ENCODE measurements around the gene PCSK6.

The PCSK6 gene

DNA sequence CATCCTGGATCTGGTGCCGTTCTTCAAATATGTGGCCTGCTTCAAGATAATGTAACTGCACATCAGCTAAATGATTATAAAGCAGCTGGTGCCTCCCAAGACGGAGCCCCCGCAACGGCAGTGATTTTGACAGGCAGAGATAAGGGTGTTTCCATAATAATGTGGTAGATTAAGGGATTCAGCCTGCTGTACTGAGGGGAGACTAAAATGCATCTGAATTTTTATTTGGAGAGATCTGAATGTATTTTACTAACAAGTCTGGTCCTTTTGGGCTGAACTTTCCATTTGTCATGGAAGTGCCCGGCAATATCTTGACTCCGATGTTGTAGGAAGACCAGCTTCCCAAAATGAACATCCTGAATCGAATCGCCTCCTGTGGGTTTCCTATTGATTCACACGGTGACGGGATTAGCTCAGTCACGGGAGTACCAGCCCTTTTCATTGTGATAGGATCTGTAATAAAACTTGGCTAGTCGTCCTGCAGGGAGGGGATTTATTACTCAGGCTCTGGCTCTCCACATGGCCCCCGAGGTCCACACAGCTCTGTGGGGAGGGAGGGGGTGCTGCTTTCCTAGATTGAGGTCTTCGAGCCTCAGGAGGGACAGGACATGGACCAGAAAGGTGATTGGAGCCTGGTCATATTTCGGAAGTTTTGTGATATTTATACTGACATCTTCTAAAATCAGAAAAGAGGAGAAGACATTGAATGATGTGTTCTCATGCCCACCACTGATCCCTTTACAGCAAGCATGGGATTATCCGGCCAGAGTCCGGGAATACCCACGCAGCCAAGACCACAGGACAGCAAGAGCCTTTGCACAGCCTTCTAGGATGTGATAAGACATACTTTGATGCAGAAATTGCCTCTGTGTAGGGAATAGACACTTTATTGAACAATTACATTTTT, 2.5 kb upstream of the PCSK6 start:
- H3K27ac Mint-ChIP-seq: no peak overlapping the region
- TF ChIP-seq, protein P1, sequence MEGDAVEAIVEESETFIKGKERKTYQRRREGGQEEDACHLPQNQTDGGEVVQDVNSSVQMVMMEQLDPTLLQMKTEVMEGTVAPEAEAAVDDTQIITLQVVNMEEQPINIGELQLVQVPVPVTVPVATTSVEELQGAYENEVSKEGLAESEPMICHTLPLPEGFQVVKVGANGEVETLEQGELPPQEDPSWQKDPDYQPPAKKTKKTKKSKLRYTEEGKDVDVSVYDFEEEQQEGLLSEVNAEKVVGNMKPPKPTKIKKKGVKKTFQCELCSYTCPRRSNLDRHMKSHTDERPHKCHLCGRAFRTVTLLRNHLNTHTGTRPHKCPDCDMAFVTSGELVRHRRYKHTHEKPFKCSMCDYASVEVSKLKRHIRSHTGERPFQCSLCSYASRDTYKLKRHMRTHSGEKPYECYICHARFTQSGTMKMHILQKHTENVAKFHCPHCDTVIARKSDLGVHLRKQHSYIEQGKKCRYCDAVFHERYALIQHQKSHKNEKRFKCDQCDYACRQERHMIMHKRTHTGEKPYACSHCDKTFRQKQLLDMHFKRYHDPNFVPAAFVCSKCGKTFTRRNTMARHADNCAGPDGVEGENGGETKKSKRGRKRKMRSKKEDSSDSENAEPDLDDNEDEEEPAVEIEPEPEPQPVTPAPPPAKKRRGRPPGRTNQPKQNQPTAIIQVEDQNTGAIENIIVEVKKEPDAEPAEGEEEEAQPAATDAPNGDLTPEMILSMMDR (IDR thresholded peaks at IDR 0.05; ENCODE audit: unreplicated experiment in 3 of 3): no peak
- H3K27me3 Mint-ChIP-seq (ENCODE audit: low read depth): peaks cover 83% of the 10 kb centered on the region
- peaks cover 3% of the 10 kb centered on the region for H3K9me3 Mint-ChIP-seq
- peaks cover 22% of the 10 kb centered on the region for H3K4me1 Mint-ChIP-seq
- H3K4me3 Mint-ChIP-seq: peak overlapping the region; percentile 44 to 71 (median 63)
- H3K36me3 Mint-ChIP-seq (ENCODE audit: low read depth): no peaks in the 10 kb centered on the region

DNA sequence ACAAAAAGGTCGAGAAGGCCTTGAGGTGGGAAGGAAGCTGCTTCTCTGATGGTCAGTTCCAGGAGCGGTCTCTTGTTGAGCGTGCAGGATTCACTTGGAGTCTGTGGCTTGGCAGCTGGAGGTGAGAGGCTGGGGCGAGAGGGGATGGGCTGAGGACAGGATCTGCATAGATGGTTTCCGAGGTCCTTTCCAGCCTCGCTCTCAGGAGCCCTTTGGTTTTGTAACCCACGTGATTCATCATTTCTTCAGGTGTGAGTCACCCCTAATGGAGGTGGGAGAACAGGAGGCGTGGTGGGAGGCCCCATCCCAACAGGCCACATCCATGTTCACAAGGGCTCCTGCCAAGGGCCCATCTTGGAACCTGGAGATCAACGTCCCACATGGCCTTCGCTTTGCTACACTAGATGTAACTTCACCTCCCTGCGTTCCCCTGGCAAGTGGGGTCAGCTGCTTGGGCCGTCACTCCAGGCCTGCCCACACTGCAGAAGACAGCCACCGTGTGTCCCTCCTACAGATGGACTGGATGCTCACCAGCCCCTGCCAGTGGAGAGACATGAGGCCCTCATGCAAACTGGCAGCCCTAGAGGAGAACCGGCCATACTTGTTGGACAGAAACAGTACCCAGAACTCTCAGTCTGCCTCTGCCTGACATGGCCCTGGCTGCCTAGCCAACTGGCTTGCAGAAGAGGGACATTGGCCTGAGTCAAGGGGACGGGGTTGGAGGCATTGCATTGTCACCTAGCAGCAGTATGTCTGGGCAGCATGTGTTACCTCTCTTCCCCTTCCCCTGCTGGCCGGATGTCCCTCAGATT, 1.6 kb upstream of the PCSK6 start:
- Mint-ChIP-seq H3K27me3 (ENCODE audit: low read depth) (peaks cover 83% of the 10 kb centered on the region), H3K4me3 (peak overlapping the region; percentile 74 to 87 (median 81)), H3K4me1 (peaks cover 14% of the 10 kb centered on the region), H3K27ac (no peak overlapping the region), H3K36me3 (ENCODE audit: low read depth) (no peaks in the 10 kb centered on the region), H3K9me3 (peaks cover 3% of the 10 kb centered on the region)
- TF ChIP-seq, protein P1 (IDR thresholded peaks at IDR 0.05; ENCODE audit: unreplicated experiment in 3 of 3): no peak

DNA sequence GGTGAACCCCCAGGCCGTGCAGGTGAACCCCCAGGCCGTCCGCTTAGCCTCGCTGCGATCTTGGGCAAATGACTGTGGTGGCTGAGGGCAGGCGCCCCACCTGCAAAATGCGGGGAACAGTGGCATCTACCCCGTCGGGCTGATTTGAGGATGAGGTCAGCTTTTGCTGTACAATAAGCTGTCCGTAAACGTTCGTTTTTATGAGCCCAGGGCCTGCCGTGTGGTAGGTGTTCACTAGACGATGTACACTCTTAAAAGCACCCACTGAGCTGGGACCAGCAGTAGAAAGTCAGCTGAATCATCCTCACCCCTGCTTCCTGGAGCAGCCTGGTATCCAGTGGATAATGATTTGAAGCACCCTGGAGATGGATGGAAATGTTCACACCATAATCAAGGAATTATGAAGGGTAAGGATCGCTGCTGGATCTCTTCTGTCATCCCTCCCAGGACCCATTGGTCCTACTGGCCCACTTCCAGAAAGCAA, 943 bp upstream of the PCSK6 start:
- Mint-ChIP-seq H3K27me3 (ENCODE audit: low read depth) (peaks cover 81% of the 10 kb centered on the region), H3K4me3 (peak overlapping the region; percentile 74 to 87 (median 81)), H3K36me3 (ENCODE audit: low read depth) (no peaks in the 10 kb centered on the region), H3K27ac (no peak overlapping the region), H3K9me3 (peaks cover 3% of the 10 kb centered on the region), H3K4me1 (peaks cover 9% of the 10 kb centered on the region)
- TF ChIP-seq, protein P1 (IDR thresholded peaks at IDR 0.05; ENCODE audit: unreplicated experiment in 3 of 3): no peak

DNA sequence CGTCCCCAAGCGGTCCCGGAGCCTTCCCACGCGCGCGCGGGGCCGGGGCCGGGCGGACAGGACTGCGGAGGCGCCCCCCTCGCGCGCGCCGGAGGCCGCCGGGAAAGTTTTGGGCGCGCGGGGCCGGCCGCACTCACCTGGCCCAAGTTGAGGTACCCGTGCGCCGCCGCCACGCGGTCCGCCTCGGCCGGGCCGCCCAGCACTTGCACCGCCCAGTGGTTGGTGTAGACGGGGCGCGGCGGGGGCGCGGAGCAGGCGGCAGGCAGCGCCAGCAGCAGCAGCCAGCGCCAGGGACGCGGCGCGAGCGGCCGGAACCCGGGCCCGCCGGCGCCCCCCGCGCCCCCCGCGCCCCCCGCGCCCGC, 289 bp downstream of the PCSK6 start:
- no peak overlapping the region for H3K27ac Mint-ChIP-seq
- TF ChIP-seq, protein P1 (IDR thresholded peaks at IDR 0.05; ENCODE audit: unreplicated experiment in 3 of 3): no peak
- H3K9me3 Mint-ChIP-seq: peaks cover 3% of the 10 kb centered on the region
- no peak overlapping the region for H3K4me3 Mint-ChIP-seq
- H3K36me3 Mint-ChIP-seq (ENCODE audit: low read depth): no peaks in the 10 kb centered on the region
- H3K4me1 Mint-ChIP-seq: peaks cover 5% of the 10 kb centered on the region
- peaks cover 81% of the 10 kb centered on the region for H3K27me3 Mint-ChIP-seq (ENCODE audit: low read depth)

DNA sequence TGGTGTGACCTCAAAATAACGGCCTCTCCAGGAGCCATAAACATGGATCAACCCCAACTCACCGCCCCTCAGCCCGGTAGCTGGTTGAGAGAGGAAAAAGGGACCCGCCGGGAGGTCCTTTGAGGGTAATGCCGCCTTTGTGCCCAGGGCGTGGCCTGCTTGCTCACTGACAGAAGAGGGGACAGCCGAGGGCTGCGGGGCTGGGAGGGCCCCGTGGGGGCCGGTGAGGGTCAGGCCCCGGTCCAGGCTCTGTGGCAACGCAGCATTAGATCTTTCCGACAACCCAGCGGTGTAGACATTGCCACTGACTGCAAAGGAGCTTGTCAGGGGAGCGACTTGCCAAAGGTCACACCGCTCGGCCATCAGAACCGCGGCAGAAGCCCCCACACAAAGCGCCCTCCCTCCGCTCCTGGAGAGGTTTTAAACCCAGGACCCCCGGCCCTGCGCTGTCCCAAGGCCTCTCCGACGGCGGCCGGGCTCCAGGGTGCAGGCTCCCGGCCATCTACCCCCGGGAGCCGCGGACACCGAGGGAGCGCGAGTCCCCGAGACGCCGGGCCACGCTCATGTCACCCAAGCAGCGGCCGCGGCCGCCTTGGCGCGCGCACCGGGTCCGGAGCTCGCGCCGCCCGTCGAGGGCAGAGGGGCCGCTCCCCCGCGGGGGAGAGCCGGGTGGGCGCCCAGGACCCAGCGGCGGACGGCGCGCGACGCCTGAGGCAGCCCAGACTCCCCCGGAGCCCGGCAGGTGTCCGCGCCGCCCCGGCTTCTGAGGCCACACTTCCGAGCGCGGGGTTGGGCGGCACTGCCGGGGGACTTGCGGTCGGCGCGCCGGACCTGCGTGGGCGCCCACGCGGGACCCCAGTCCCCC, 975 bp downstream of the PCSK6 start:
- no peak overlapping the region for H3K27ac Mint-ChIP-seq
- peak overlapping the region; percentile 67 to 73 (median 72) for H3K4me3 Mint-ChIP-seq
- peaks cover 80% of the 10 kb centered on the region for H3K27me3 Mint-ChIP-seq (ENCODE audit: low read depth)
- H3K36me3 Mint-ChIP-seq (ENCODE audit: low read depth): no peaks in the 10 kb centered on the region
- peaks cover 5% of the 10 kb centered on the region for H3K4me1 Mint-ChIP-seq
- H3K9me3 Mint-ChIP-seq: peaks cover 3% of the 10 kb centered on the region
- TF ChIP-seq, protein P1 (IDR thresholded peaks at IDR 0.05; ENCODE audit: unreplicated experiment in 3 of 3): no peak

All from nephron (organoid).